ENCODE data around the gene FNDC3B. TPM values are rescaled to one million over a fixed set of nuclear protein-coding genes. Genes with fewer than 3 reads are reported as not detected.

The FNDC3B gene
- total and polyA plus RNA-seq, 4 donors = 23.3 to 74.2 (median 32.9) TPM

GRCh38 chr3:172290457-172290856, 251.1 kb downstream of the FNDC3B start:
- no peaks in the 10 kb centered on the region for H3K27me3 ChIP-seq (ENCODE audit: control insufficient read depth in 4 of 4, insufficient read depth in 4 of 4, low read length in 3 of 4)
- no peak overlapping the region for H3K4me3 ChIP-seq (ENCODE audit: low read depth in 1 of 3, low read length in 3 of 3)
- 78% methylated on average over 7 of the region's 7 CpGs for WGBS
- no peak overlapping the region for H3K9ac ChIP-seq (ENCODE audit: low read depth in 1 of 2, low read length in 2 of 2)
- TF ChIP-seq RAD21 (IDR thresholded peaks at IDR 0.05) (peak in 1 of 2 donors; percentile 3), FOXA2 (IDR thresholded peaks at IDR 0.05) (no peak)
- H3K9me3 ChIP-seq (ENCODE audit: control insufficient read depth in 4 of 4, low read length in 3 of 4) = no peaks in the 10 kb centered on the region
- no peak for DNase-seq (ENCODE audit: low spot score)
- peaks cover 0 to 16% (median 6%) of the 10 kb centered on the region in 4 donors for H3K4me1 ChIP-seq (ENCODE audit: control insufficient read depth in 4 of 4, insufficient read depth in 4 of 4, low read length in 3 of 4)
- peaks cover 9 to 35% (median 26%) of the 10 kb centered on the region in 4 donors for H3K36me3 ChIP-seq (ENCODE audit: control insufficient read depth in 4 of 4, insufficient read depth in 3 of 4, low read depth in 1 of 4, low read length in 3 of 4)
- H3K27ac ChIP-seq (ENCODE audit: low read depth in 1 of 2, low read length in 2 of 2) = no peak overlapping the region

GRCh38 chr3:172291650-172292049, 252.3 kb downstream of the FNDC3B start:
- H3K36me3 ChIP-seq (ENCODE audit: control insufficient read depth in 4 of 4, insufficient read depth in 3 of 4, low read depth in 1 of 4, low read length in 3 of 4) = peaks cover 11 to 39% (median 31%) of the 10 kb centered on the region in 4 donors
- no peak overlapping the region for H3K9ac ChIP-seq (ENCODE audit: low read depth in 1 of 2, low read length in 2 of 2)
- no peak overlapping the region for H3K27ac ChIP-seq (ENCODE audit: low read depth in 1 of 2, low read length in 2 of 2)
- DNase-seq (ENCODE audit: low spot score) = no peak
- H3K27me3 ChIP-seq (ENCODE audit: control insufficient read depth in 4 of 4, insufficient read depth in 4 of 4, low read length in 3 of 4) = no peaks in the 10 kb centered on the region
- H3K4me3 ChIP-seq (ENCODE audit: low read depth in 1 of 3, low read length in 3 of 3) = no peak overlapping the region
- TF ChIP-seq YY1 (IDR thresholded peaks at IDR 0.05) (no peak), GABPA (IDR thresholded peaks at IDR 0.05 in 1 of 2, conservative IDR thresholded peaks at IDR 0.05 in 1 of 2) (no peak), EGR1 (IDR thresholded peaks at IDR 0.05; ENCODE audit: low read depth in 2 of 2) (no peak), FOXA1 (IDR thresholded peaks at IDR 0.05) (no peak)
- 94% methylated on average over 3 of the region's 3 CpGs for WGBS
- no peaks in the 10 kb centered on the region for H3K9me3 ChIP-seq (ENCODE audit: control insufficient read depth in 4 of 4, low read length in 3 of 4)
- H3K4me1 ChIP-seq (ENCODE audit: control insufficient read depth in 4 of 4, insufficient read depth in 4 of 4, low read length in 3 of 4) = peaks cover 0 to 16% (median 5%) of the 10 kb centered on the region in 4 donors

GRCh38 chr3:172292422-172292821, 253.0 kb downstream of the FNDC3B start:
- Histone ChIP-seq H3K36me3 (ENCODE audit: control insufficient read depth in 4 of 4, insufficient read depth in 3 of 4, low read depth in 1 of 4, low read length in 3 of 4) (peaks cover 12 to 44% (median 28%) of the 10 kb centered on the region in 4 donors), H3K27me3 (ENCODE audit: control insufficient read depth in 4 of 4, insufficient read depth in 4 of 4, low read length in 3 of 4) (no peaks in the 10 kb centered on the region), H3K27ac (ENCODE audit: low read depth in 1 of 2, low read length in 2 of 2) (no peak overlapping the region), H3K9ac (ENCODE audit: low read depth in 1 of 2, low read length in 2 of 2) (no peak overlapping the region), H3K4me3 (ENCODE audit: low read depth in 1 of 3, low read length in 3 of 3) (no peak overlapping the region), H3K4me1 (ENCODE audit: control insufficient read depth in 4 of 4, insufficient read depth in 4 of 4, low read length in 3 of 4) (peaks cover 0 to 11% (median 2%) of the 10 kb centered on the region in 4 donors), H3K9me3 (ENCODE audit: control insufficient read depth in 4 of 4, low read length in 3 of 4) (no peaks in the 10 kb centered on the region)
- no peak for DNase-seq (ENCODE audit: low spot score)
- WGBS = 83% methylated on average over 2 of the region's 2 CpGs
- TF ChIP-seq HNF4G (IDR thresholded peaks at IDR 0.05) (no peak), GABPA (IDR thresholded peaks at IDR 0.05 in 1 of 2, conservative IDR thresholded peaks at IDR 0.05 in 1 of 2) (no peak), RXRA (IDR thresholded peaks at IDR 0.05) (no peak), TAF1 (conservative IDR thresholded peaks at IDR 0.05) (no peak), MAX (IDR thresholded peaks at IDR 0.05) (no peak), SP1 (IDR thresholded peaks at IDR 0.05) (no peak), ZBTB33 (IDR thresholded peaks at IDR 0.05) (no peak), REST (IDR thresholded peaks at IDR 0.05) (no peak), ATF3 (IDR thresholded peaks at IDR 0.05) (no peak), HNF4A (conservative IDR thresholded peaks at IDR 0.05) (no peak), FOXA1 (IDR thresholded peaks at IDR 0.05) (no peak), CTCF (IDR thresholded peaks at IDR 0.05; ENCODE audit: low read depth, low read length, missing input control) (no peak), YY1 (IDR thresholded peaks at IDR 0.05) (no peak), NR2F2 (IDR thresholded peaks at IDR 0.05) (no peak)

Measured in liver (tissue), 9 donors.